Stromal cell of bone marrow (primary cell): ENCODE data around the gene MOB3B.
"Not testable (repeated sequence)": the region's sequence is repeated elsewhere in the genome, so short reads cannot be mapped to it uniquely, and the experiment has no call there.

Experiments used
- DNase-seq: peaks from one replicate; pipeline ENCODE4 v3.0.0-alpha.2; 2012; ENCODE audit warnings: low read depth

MOB3B gene

DNA sequence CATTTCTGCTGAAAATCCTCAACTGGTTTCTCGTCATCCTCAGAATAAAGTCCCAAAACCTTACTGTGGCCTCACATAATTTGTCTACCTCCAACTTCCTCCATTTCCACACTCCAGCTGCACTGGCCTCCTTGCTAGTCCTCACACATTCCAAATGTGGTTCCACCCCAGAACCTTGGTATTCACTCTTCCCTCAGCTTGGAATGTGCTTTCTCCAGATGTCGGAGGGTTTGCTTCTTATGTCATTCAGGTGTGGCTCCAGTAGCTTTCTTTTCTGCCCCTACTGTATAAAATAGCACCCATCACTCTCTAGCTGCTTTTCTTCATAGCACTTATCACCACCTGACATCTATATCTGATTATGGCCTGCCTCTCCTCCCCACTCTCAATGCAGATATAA, 108.0 kb downstream of the MOB3B start:
- no peak for DNase-seq

DNA sequence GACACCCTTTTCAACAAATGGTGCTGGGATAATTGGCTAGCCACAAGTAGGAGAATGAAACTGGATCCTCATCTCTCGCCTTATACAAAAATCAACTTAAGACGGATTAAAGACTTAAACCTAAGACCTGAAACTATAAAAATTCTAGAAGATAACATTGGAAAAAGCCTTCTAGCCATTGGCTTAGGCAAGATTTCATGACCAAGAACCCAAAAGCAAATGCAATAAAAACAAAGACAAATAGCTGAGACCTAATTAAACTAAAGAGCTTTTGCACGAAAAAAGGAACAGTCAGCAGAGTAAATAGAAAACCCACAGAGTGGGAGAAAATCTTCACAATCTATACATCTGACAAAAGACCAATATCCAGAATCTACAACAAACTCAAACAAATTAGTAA, 110.1 kb downstream of the MOB3B start:
- DNase-seq, result not testable (repeated sequence)

DNA sequence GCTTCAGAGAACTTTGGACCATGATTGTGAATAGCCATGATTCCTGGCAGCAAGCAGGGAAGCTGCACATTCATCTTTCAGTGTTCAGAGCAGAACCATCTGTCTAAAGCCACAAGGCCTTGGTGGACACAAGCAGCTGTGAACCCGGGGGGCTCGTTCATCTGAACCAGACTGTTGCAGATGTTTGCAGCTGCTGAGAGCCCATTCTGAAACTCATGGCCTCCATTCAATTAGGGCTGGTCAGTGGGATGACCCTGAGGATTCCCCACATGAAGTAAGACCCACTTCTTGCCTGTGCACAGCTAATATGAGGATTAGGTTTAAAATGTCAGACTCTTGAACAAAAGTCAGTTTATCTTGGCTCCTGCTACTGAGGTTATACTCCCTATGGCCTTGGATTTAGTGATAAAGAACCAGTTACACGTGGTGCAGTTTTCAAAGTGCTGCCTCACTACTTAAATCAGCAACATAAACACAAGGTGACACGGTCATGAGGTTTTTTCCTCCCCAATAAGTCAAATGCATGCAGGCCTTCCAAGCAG, 115.3 kb downstream of the MOB3B start:
- no peak for DNase-seq

DNA sequence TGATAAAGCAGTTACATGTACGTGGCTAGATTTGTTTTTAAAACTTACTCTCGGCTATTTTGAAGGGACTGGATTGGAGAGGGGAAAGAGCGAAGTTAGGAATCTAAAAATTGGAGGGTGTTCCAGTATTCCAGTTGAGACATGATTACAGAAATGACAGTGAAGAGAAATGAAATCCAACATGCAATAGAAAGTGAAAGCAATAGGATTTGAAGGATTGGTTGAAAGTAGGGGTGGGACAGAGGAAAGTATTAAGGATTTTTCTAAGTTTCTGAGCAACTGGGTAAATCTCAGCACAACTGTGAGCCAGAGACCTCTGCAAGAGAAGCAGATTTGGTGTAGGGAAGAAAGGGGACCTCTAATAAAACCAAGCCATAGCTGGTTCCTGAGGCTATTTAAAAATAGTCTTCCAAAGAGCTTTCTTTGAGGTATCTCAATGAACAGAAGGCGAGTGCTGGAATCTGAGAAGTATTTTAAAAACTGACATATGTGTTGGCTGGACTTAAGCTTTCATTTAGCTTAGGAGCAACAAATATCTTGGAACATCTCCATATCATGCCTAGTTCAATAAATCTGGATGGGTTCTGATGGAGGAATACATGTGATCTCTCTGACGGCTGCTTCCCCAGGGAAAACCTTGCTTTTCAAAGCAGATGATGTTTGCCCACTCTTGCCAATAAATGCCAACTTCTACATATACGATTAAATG, 115.9 kb downstream of the MOB3B start:
- DNase-seq, result peak; percentile 13

DNA sequence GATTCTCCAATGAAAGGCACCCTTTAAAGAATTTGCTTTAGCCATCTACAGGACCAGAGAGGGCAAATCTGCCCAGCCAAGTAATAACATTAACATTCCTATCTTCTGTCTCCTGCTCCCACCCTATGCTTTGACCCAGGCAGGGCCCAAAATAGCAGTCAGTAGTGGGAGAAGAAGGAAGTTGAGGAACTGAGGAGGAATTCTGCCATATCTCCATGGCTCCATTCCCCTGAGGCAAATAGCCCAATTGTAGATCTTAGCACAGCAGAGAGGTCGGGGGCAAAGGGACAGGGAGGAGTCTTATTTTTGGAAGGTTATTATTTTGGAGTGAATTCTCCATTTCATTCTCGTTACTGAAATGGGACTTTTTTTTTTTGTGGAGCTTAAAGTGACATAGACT, 116.7 kb downstream of the MOB3B start:
- no peak for DNase-seq

DNA sequence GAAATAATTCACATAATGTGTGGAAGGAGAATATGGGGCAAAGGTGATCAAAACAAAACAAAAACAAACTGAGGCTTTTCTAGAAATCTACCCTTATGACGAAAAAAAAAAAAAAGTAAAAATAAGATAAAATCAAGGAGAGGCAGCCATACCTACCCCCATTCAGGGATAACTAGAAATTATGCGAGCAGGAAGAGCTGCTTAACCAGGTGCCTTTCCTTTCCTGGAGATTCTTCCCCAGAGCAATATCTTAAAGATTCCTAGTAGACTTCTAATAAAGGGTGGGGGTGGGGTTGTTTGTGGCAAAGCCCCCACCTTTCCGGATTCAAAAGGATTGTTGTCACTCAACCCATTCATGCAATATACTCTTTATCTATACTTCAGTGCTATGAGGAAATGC, 117.5 kb downstream of the MOB3B start:
- DNase-seq, result no peak

DNA sequence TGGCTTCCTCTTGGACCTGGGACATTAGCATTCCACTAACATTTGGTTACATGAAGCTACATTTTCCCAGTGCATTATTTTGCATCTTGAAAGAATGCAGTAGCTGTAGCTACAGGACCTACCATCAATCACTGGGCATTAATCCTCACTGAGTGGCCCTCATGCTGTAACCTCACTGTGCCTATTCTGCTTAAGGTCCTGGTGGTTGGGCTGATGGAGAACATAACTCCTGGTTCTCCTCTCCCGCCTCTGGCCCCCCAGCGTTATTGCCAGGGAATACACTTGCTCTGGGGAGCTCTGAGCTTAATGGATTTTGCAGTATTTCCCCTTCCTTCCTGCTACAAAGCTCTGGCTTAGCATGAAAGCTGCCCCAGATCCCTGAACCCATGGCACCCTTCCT, 121.1 kb downstream of the MOB3B start:
- DNase-seq, result no peak

DNA sequence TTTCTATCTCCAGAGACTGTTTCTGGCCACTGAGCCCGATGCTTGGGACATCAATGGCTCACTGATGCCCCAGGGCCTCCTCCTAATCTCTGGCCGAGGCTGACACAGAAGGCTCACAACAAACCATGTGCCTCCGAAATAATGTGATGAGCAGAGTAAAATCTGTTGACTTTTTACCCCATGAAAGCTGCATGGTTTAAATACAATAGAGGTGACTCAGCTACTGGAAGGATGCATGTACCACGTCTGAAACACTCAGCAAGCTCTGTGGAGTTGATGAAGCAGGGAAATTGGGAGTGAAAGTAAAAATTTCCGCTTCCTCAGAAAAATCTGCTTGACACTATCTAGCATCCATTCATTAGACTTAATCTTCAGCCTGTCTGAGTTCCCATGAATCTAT, 121.6 kb downstream of the MOB3B start:
- DNase-seq, result no peak

DNA sequence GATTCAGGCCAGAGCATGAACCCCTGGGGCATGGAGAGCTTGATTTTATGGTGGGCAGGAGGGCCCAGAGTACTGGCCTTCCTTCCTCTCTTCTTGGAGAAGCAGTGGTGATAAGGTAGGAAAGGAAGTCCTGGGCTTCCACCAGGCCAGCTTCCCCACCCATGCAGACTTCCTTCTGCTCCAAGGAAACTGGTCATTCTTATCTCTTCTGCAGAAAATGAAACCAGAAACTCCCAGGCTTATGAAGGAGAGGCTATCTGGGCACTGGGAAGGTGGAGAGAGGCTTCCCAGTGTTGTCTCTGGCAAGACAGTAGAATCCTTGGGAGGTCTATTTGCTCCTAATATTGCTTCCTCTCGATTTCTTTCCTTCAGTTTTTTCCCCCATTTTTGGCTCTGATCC, 122.1 kb downstream of the MOB3B start:
- DNase-seq, result no peak

DNA sequence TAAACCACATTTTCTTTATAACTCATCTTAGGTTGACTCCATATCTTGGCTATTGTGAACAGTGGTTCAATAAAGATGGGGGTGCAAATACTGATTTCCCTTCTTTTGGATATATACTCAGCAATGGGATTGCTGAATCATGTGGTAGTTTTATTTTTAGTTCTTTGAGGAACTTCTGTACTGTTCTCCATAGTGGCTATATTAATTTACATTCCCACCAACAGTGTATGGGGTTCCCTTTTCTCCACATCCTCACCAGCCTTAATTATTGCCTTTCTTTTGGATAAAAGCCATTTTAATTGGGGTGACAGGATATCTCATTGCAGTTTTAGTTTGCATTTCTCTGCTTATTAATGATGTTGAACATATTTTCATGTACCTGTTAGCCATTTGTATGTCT, 125.0 kb downstream of the MOB3B start:
- no peak for DNase-seq

DNA sequence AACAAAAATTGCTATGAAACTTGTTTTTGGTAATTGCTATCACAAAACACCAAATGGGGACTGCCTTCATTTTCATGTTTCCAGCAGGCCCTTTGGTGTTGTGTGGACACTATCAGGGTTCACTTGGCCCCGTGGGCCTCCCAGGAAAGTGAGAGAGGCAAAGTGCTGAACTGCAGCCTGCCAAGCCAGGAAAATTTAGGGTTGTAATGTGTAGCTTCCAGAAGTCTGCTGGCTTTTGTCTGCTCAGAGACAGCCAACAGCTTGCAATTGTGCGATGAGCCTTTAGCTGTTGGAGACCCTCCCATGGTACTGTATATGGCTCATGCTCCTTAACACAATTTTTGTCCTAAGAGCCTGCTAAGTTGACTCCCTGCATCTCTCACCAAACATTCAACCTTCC, 127.0 kb downstream of the MOB3B start:
- no peak for DNase-seq

DNA sequence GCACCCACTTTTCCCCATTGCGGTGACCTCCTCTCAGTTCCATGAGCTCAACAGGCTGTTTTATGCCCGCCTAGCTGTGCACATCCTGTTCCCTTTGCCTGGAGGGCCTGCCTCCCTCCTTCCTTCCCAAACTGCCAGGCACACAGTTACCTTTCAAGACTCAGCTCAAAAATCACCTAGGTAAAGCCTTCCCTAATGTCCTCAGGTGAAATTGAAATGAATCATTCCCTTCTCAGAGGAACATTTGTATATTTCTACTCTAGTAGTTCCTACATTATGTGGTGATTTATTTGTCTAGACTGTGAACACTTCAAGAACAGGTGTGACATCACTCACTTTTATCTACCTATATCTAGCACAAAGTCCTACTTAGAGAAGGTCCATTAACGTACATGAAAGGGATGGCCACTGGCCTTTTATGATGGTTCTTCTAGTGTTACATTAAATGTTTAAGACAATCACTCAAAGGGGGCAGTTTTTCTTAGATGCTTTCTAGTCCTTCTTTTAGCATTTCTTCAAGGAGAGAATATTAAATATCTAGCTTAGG, 129.2 kb downstream of the MOB3B start:
- DNase-seq, result no peak

DNA sequence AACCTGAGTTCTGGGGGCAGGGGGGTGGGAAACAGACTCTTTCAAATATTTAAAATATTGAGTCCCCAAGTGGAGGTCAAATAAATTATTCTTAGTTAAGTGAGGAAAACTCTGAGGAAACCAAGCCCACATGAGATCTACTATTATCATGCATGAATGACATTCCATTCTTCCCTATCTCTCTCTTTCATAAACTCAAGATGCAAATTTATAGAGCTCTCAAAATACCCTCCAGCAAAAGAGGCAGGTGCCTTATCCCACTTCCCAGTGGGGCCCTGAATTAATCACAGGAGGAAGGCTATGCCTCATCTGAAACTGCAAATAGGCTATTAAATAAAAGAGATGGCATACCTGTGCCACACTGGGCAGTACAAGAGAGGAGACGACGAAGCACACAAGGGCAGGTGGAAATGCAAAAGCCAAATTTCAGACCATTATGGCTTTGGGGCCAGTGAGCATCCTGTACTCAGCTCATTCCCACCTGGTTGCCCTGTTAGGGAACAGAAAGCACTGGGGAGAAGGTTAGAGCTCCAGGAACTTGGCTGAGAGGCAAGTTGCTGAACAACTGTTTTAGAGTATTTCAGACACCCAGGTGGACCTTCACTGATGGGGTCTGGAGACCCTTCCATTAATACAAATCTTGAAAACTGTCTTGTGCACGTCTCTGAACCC, 130.5 kb downstream of the MOB3B start:
- DNase-seq, result no peak

DNA sequence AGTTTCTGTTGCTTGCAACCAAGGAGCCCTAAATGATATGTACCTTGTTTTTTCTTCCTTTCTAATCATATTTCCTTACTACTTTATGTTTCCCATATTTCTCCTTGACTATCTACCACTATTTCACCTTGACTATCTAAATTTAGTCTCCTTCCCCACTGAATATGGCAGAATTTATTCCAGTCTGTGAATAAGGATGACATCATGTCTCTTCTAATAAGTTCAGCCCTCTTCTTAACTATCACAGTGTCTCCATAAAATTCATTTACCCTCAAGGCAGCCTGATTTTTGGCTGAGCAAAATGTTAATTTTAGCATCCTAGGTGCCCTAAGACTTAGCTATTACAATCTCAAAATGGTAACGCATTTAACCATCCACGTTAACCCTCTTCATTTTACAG, 133.1 kb downstream of the MOB3B start:
- no peak for DNase-seq

DNA sequence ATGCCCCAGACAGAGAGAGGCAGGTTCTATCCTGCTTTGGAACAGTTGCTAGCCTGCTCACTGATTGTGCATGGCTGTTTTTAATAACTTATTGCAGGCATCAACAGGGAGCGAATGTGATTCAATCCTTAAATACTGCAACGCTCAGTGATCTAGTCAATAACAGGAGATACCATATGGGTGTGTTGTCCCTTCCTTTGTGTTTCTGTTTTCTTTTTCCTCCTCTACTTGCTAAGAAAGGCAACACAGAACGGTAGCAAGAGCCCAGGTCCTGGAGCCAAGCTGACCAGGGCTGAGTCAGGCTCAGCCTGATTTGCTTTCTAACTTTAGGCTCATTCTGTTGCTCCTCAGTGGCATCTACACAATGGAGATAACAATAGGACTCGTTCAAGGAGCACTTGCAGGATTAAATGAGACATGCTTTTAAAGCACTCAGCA, 134.1 kb downstream of the MOB3B start:
- DNase-seq, result no peak

DNA sequence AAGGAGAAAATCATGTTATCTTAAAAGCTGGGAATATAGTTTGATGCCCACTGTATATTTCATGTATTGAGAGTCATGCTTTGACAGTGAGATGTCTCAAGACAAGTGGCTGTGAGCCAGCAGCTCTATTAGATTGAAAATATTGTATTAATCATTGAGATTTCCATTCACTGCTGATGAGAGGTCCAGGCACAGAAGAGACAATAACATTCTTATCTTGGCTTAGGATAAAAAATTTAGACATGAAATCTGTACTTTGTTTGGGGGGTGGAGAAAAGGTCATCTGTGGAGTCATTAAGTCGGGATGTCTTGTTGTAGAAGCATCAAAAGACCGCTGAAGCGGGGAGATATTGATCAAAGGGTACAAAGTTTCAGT, 134.8 kb downstream of the MOB3B start:
- DNase-seq, result no peak

DNA sequence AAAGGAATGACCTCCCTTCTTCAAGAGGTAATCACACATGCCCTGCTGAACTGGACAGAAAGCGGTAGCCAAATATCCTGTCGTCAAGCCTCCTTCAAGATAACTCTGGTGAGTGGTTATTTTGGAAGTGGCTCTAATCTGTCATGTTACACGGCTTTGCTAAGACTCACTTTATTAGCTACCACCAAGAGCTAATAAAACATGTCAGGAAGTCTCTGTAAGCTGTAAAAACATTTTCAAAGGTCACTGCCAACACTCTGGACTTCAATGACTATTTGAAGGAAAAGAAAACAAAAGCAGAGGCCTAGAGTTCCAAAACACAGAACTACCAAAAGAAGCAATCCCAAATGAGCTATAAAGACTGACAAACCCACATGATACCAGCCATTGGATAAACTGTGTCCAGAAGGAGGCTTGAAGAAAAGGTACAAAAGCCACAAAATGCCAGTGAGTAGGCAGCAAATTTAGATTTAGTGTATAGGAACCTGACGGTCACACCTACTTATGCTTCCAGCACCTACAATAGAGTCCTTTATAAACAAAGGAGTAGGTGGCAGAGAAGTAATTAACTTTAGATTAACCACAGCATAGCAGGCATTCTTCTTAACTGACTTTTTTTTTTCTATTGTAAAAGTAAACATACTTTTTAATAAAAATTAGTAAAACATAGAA, 135.3 kb downstream of the MOB3B start:
- DNase-seq, result peak; percentile 9

DNA sequence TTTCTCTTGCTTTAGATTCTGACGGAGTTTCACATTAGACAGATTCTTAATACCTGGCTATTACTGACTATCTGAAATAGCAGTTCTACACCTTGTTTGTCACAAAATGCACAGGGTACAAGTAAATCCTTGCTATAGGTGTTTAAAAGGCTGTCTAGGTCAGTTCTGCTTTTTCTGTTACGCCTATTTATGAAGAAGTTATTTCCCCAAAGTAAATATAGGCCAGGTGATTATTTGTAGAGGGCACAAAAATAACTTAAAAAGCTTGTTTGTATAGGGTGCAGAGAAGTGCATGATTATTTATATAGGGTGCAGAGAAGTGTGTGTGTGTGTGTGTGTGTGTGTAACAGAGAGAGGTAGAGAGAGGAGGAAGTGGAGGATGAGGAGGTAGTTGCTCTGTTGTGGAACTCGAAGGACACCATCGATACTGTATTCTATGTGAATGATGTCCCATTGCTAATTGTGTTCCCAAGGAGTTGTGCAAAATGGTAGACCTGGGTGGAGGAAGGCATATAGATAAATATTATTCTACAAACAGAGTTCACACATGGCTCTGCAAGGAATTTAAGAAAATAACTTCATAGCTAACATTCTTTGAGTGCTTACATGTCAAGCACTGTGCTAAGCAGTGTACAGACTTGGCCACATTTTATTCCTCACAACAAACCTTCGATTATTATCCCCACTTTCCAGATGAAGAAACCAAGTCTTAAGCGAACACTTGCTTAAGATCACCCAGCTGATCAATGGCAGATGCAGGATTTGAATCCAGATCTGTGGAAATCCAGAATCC, 136.4 kb downstream of the MOB3B start:
- DNase-seq, result no peak

DNA sequence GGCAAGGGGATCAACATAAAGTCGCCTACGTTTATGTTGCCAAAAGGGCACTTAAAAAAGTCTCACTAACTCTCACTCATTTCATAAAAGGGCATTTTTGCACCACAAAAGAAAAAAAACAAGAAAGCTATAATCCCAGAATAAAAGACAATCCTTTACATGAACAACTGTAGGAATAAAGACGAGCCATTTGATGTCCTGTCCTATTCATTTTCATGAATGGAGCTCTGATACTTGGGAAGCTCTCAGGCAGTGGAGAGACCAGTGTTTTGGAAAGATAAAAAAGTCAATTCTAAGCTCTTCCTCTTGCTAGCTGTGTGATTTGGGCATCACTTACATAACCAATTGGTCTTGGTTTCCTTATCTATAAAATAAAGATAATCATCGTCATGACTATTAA, 137.2 kb downstream of the MOB3B start:
- DNase-seq, result no peak

DNA sequence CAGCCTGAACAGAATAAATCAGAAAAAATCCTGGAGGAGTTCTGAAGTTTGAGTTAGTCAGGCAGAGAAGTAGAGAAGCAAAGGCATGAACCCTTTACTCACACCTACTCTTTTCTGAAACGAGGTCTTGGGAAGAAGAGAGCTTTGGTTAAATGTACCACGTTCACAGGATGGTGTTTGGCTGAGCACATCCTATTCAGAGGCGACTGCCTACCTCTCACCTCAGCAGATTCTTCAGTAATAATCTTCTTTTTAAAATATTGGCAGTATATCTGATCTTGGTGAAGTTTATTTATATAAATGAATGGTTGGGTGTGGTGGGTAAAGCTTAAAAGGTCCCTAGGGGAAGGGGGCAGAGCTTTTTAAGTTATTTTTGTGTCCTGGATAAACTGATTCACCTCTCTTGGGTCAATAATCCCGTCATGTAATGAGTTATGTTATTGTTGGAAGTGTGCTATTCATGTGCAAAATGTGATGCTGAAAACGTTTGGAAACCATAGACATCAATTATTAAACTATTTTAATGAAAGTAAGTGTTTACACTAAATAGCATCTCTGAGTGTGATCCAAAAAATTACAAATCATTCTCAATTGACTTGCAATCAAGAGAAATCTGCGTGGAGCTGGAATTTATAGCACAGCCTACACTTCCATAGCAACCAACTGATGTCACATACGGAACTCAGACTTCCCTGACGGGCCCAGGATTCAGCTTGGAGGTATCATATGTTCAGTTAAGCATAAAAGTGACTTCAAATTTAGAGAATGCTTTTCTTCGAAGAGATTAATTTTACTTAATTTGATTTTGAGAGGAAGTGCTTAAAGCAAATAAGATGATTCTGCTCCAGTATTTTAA, 138.3 kb downstream of the MOB3B start:
- DNase-seq, result no peak

DNA sequence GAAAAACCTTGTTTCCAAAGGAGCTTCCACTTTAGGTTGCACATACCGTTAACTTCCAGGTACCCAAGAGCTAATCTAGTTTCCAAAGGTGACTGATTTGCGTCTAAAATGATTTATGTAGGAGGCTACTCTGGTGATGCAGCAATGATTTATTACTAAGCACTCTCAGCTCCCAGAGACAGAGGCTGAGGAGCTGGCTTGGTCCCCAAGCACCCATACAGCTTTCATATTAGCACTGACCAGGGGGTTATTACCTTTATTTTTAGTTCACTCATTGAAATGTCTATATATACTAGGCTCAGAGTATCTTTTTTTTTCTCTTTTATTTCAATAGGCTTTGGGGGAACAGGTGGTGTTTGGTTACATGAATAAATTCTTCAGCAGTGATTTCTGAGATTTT, 141.5 kb downstream of the MOB3B start:
- no peak for DNase-seq
